Neural crest cell (in vitro differentiated cells): ENCODE data around the gene L3MBTL4. TPM values are rescaled to one million over a fixed set of nuclear protein-coding genes. Genes with fewer than 3 reads are reported as not detected.
"Not testable (repeated sequence)": the region's sequence is repeated elsewhere in the genome, so short reads cannot be mapped to it uniquely, and the experiment has no call there.

ENCODE experiments used
- DNase-seq: peaks from one replicate; pipeline ENCODE4 v3.0.0; 2021; ENCODE audit warnings: low read depth, mixed read lengths, low spot score
- H3K27ac Mint-ChIP-seq: one replicate; pipeline ENCODE4 v1.8.0; 2021; ENCODE audit warnings: mild to moderate bottlenecking, mixed read lengths; ENCODE audit not compliant: unreplicated experiment
- H3K27me3 Mint-ChIP-seq: 2 replicates; pipeline ENCODE4 v1.8.0; 2021; ENCODE audit warnings: low read depth, mild to moderate bottlenecking, mixed read lengths
- H3K36me3 Mint-ChIP-seq: 2 replicates; pipeline ENCODE4 v1.8.0; 2021; ENCODE audit warnings: low read depth, mild to moderate bottlenecking, mixed read lengths
- H3K4me1 Mint-ChIP-seq: 2 replicates; pipeline ENCODE4 v1.8.0; 2021; ENCODE audit warnings: mixed read lengths
- H3K4me3 Mint-ChIP-seq: one replicate; pipeline ENCODE4 v1.8.0; 2021; ENCODE audit warnings: mild to moderate bottlenecking, mixed read lengths
- H3K9me3 Mint-ChIP-seq: 2 replicates; pipeline ENCODE4 v1.8.0; 2021; ENCODE audit warnings: mixed read lengths
- total RNA-seq: library from RNA; stranded (reverse); gene quantifications from 2 replicates; pipeline ENCODE4 v1.2.1, GENCODE V29; 2021
- TF ChIP-seq, protein P1 (sequence below): fragments of 200-600 bp; sonication (generic); conservative IDR thresholded peaks from 2 replicates; pipeline ENCODE4 v1.5.0; 2021; ENCODE audit warnings: antibody characterized with exemption, mild to moderate bottlenecking

L3MBTL4 gene
- total RNA-seq, 1 donor from 2014 or later = 0.65 TPM

DNA sequence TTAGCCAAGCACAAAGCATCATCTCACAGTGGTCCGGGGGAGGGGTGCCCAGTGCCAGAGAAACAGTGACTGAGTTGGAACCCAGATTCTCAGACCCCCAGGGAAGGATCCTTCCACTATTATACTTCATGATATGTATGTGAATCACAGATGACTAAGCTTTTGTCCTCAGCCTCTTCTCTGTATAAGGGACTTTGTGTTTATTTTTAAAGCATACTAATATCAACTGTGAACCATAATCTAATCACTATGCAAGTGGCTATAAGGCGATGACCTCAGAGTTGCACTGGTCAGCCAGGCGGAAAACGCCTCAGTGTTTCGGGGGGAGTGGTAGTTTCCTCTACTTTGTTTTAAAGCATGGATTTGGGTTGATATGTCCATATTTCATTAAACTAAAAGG, 359.0 kb downstream of the L3MBTL4 start:
- H3K9me3 Mint-ChIP-seq = no peaks in the 10 kb centered on the region
- H3K4me3 Mint-ChIP-seq = peak overlapping the region; percentile 61
- no peak for DNase-seq
- no peaks in the 10 kb centered on the region for H3K36me3 Mint-ChIP-seq
- peaks cover 65% of the 10 kb centered on the region for H3K4me1 Mint-ChIP-seq
- H3K27me3 Mint-ChIP-seq = no peaks in the 10 kb centered on the region
- TF ChIP-seq, protein P1, sequence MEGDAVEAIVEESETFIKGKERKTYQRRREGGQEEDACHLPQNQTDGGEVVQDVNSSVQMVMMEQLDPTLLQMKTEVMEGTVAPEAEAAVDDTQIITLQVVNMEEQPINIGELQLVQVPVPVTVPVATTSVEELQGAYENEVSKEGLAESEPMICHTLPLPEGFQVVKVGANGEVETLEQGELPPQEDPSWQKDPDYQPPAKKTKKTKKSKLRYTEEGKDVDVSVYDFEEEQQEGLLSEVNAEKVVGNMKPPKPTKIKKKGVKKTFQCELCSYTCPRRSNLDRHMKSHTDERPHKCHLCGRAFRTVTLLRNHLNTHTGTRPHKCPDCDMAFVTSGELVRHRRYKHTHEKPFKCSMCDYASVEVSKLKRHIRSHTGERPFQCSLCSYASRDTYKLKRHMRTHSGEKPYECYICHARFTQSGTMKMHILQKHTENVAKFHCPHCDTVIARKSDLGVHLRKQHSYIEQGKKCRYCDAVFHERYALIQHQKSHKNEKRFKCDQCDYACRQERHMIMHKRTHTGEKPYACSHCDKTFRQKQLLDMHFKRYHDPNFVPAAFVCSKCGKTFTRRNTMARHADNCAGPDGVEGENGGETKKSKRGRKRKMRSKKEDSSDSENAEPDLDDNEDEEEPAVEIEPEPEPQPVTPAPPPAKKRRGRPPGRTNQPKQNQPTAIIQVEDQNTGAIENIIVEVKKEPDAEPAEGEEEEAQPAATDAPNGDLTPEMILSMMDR = no peak
- H3K27ac Mint-ChIP-seq = peak overlapping the region; percentile 98

DNA sequence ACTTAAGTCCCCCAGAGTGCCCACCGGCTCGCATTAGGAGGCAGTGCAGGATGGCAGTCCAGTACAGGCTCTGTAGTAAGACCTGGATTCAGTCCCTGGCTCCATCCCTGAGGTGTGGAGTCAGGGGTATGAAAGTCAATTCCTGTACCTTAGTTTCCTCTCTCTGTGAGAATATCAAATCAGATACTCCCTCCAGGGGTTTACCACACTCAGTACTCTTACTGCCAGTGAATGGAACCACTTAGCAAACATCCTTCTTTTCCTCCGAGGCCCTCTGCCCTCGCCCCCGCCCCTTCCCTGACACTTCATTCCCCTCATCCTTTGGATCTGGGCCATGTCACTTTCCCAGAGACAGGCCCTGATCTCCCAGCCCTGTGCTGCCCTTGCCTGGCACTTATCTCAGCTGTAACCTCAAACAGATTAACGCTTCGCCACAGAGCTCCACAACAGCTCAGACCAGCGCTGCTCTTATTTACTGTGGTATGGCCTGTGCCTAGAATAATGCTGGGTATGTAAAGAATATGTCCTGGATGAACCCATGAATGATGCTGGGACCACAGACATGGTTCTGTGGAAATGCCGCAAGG, 360.4 kb downstream of the L3MBTL4 start:
- Mint-ChIP-seq H3K36me3 (no peaks in the 10 kb centered on the region), H3K27me3 (no peaks in the 10 kb centered on the region), H3K27ac (peak overlapping the region; percentile 96), H3K9me3 (no peaks in the 10 kb centered on the region), H3K4me3 (peak overlapping the region; percentile 12), H3K4me1 (peaks cover 62% of the 10 kb centered on the region)
- TF ChIP-seq, protein P1 = no peak
- no peak for DNase-seq

DNA sequence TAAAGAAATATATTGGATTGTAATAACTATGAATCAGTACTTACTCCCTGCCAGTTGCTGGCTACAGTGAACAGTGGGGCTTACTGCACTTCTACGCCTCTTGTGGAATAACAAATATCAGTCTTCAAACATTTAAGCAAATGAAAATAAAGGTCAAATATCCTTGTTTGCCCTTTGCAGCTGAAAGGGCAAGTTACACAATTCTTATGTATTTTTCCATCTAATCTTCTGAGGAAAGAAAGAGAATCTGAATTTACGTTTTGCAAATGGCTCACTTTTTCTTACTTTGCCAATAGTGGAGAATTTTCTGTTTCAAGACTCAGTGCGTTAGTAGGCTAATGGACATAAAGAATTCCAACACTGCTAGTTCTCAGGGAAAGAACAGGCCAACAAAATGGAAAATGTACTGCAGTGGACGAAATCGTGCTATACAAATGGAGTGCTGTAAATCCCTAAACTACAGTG, 362.2 kb downstream of the L3MBTL4 start:
- DNase-seq = no peak
- Mint-ChIP-seq H3K4me3 (no peak overlapping the region), H3K4me1 (peaks cover 45% of the 10 kb centered on the region), H3K36me3 (no peaks in the 10 kb centered on the region), H3K27me3 (no peaks in the 10 kb centered on the region), H3K27ac (no peak overlapping the region), H3K9me3 (no peaks in the 10 kb centered on the region)
- TF ChIP-seq, protein P1 = no peak

DNA sequence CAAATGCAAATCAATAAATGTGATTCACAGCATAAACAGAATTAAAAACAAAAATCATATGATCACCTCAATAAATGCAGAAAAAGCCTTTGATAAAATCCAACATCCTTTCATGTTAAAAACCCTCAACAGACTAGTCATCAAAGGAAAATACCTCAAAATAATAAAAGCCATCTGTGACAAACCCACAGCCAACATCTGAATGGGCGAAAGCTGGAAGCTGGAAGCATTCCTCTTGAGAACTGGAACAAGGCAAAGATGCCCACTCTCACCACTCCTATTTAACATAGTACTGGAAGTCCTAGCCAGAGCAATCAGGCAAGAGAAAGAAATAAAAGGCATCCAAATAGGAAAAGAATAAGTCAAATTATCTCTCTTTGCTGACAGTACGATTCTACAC, 367.1 kb downstream of the L3MBTL4 start:
- not testable (repeated sequence) for H3K4me3 Mint-ChIP-seq, H3K27me3 Mint-ChIP-seq, H3K27ac Mint-ChIP-seq, H3K36me3 Mint-ChIP-seq, H3K4me1 Mint-ChIP-seq, DNase-seq
- H3K9me3 Mint-ChIP-seq = peaks cover 25% of the 10 kb centered on the region

DNA sequence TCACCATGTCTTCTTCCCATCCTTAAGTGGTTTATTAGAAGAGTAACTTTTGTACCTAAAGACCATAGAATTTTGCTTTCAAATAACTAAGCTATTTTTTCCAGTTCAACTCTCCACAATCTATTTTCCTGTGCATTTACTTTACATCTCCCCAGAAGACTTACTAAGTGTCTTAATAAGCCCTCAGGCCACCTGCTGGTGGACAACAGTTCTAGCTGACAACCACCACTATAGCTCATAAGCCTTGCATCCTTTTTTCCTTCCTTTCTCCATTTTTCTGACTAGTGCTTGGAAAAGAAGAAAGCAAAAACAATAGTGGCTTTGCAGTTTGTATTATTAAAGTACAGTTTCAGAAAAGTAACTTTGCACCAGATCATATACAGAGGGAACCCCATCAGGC, 369.9 kb downstream of the L3MBTL4 start:
- H3K4me3 Mint-ChIP-seq = no peak overlapping the region
- H3K27me3 Mint-ChIP-seq = no peaks in the 10 kb centered on the region
- peaks cover 31% of the 10 kb centered on the region for H3K9me3 Mint-ChIP-seq
- no peak for DNase-seq
- H3K36me3 Mint-ChIP-seq = peaks cover 3% of the 10 kb centered on the region
- H3K27ac Mint-ChIP-seq = no peak overlapping the region
- TF ChIP-seq, protein P1 = no peak
- no peaks in the 10 kb centered on the region for H3K4me1 Mint-ChIP-seq

DNA sequence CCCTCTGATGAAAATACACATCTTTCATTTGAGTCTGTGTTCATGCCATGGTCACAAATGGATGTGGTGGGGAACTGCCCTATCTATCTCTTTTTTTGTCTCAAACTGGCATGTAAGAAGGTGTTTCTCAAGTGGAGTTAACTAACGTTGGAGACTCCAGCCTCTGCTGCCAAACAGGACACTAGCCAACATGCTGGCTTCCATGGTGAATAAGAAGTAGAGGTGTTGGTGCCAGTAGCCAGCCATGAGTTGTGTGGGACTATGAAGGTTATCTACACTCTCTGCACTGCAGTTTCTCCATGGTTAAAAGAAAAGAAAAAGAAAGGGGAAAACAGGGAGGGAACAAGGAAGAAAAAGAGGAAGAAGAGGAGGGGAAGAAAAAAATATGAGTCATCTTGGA, 370.4 kb downstream of the L3MBTL4 start:
- DNase-seq = no peak
- TF ChIP-seq, protein P1 = no peak
- Mint-ChIP-seq H3K27ac (no peak overlapping the region), H3K9me3 (peaks cover 35% of the 10 kb centered on the region), H3K4me1 (no peaks in the 10 kb centered on the region), H3K27me3 (peaks cover under 1% of the 10 kb centered on the region), H3K4me3 (no peak overlapping the region), H3K36me3 (peaks cover 6% of the 10 kb centered on the region)
